ENCODE results near the gene GCSAM. TPM values are rescaled to one million over a fixed set of nuclear protein-coding genes. Genes with fewer than 3 reads are reported as not detected.

Gene GCSAM
- total RNA-seq, 1 experiment from 2014 or later = not detected

GRCh38 chr3:112175037-112175436 lies 42.0 kb upstream of the GCSAM start:
- WGBS (ENCODE audit: extremely low coverage, insufficient read length, low lambda C conversion rate) = no CpG with 5 or more reads among the region's 5 CpGs
- no peaks in the 10 kb centered on the region for H3K79me2 ChIP-seq (ENCODE audit: insufficient read depth, low read length)

More at GRCh38 chr3:112175037-112175436, 42.0 kb upstream of the GCSAM start:
- H4K5ac ChIP-seq (ENCODE audit: insufficient read length, low read depth, low read length) = no peak overlapping the region
- no peak overlapping the region for H2BK12ac ChIP-seq (ENCODE audit: insufficient read length, low read depth, low read length)
- no peak overlapping the region for H4K8ac ChIP-seq (replicated peaks; ENCODE audit: insufficient read length, low read depth, low read length)
- no peak overlapping the region for H3K4me3 Mint-ChIP-seq
- H2BK5ac ChIP-seq (ENCODE audit: insufficient read length, low read length) = no peak overlapping the region
- no peaks in the 10 kb centered on the region for H3K4me1 ChIP-seq (ENCODE audit: insufficient read depth, low read length)
- H3K27ac Mint-ChIP-seq = 0 out of 7 replicates have a peak overlapping the region, but pooled peaks of 1 of the 3 experiments have one; percentile 22
- H3K4me1 Mint-ChIP-seq = no peaks in the 10 kb centered on the region; a peak in 1 of 4 replicates
- H3K27ac ChIP-seq (ENCODE audit: insufficient read length, low read depth, low read length) = no peak overlapping the region
- no peak overlapping the region for H3T11ph ChIP-seq (ENCODE audit: low read length)
- H3K23me2 ChIP-seq (ENCODE audit: insufficient read length, low read depth, low read length, poor library complexity, severe bottlenecking) = no peaks in the 10 kb centered on the region
- DNase-seq = no peak
- no peaks in the 10 kb centered on the region; a peak in 1 of 7 replicates for H3K36me3 Mint-ChIP-seq (ENCODE audit: insufficient read depth in 1 of 3, low read depth in 3 of 3)
- H3K4ac ChIP-seq (ENCODE audit: low read depth, low read length) = no peak overlapping the region
- no peak overlapping the region for H2AFZ ChIP-seq (ENCODE audit: low read length)
- H3K18ac ChIP-seq (ENCODE audit: insufficient read length, low read depth, low read length) = no peak overlapping the region
- no peak overlapping the region for H4K91ac ChIP-seq (ENCODE audit: insufficient read length, low read depth, low read length)
- no peak overlapping the region for H3K56ac ChIP-seq (ENCODE audit: insufficient read length, low read depth, low read length)
- H4K20me1 ChIP-seq (ENCODE audit: control insufficient read depth, insufficient read depth, insufficient read length) = no peaks in the 10 kb centered on the region
- no peak overlapping the region for H2BK120ac ChIP-seq (ENCODE audit: low read depth, low read length, poor library complexity, severe bottlenecking)
- no peaks in the 10 kb centered on the region for H3K9me3 ChIP-seq (ENCODE audit: control insufficient read depth, low read depth, low read length)
- H2BK15ac ChIP-seq (ENCODE audit: low read depth, low read length) = no peak overlapping the region
- H3K14ac ChIP-seq (ENCODE audit: insufficient read depth, low read length) = no peak overlapping the region
- TF ChIP-seq CTCF (conservative IDR thresholded peaks at IDR 0.05) = no peak
- peaks cover 0 to 1% of the 10 kb centered on the region in 2 experiments; a peak in 1 of 5 replicates for H3K9me3 Mint-ChIP-seq
- H3K23ac ChIP-seq (ENCODE audit: insufficient read length, low read depth, low read length) = no peak overlapping the region
- H3K27me3 ChIP-seq (ENCODE audit: insufficient read depth, low read length) = no peaks in the 10 kb centered on the region
- H3K9ac ChIP-seq (ENCODE audit: extremely low read depth, insufficient read length, low read length) = no peak overlapping the region
- H3K79me1 ChIP-seq (ENCODE audit: insufficient read depth, low read depth, low read length, poor library complexity, severe bottlenecking) = no peaks in the 10 kb centered on the region
- H3K27me3 Mint-ChIP-seq (ENCODE audit: low read depth) = no peaks in the 10 kb centered on the region; the same call in none of the 2 replicates
- H2AK5ac ChIP-seq (ENCODE audit: insufficient read length, low read length) = no peak overlapping the region
- no peak overlapping the region for H3K4me2 ChIP-seq (ENCODE audit: insufficient read depth, insufficient read length, low read length)
- H2BK20ac ChIP-seq (ENCODE audit: low read depth, low read length, poor library complexity, severe bottlenecking) = no peak overlapping the region
